Stimulated activated CD8-positive, alpha-beta memory T cell treated with anti-CD3 and anti-CD28 coated beads, Interleukin-7, amount 100 ng/mL, for 24 hours (primary cell): ENCODE data around the gene CSF2.
"Not testable (repeated sequence)": the region's sequence is repeated elsewhere in the genome, so short reads cannot be mapped to it uniquely, and the experiment has no call there.

Experiments
- DNase-seq: peaks from one replicate; pipeline ENCODE4 v3.0.0-alpha.2; 2020; ENCODE audit warnings: low read depth

Gene CSF2

DNA sequence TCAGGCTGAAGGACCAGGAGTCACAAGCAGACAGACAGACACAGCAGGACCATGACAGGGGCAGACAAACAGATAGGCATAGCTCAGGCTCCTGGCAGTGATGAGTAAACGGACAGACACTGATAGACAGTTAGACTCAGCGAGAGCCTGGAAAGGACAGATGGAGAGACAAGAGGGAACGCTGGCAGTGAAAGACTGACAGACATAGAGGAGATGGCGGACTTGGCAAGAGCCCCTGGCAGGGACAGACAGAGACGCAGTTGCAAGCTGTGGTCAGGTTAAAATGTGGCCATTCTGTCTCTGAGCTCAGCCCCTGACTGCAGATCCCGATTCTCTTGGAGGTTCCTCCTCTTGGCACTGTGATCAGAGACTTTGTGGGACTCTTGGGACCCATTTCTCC is 13.6 kb downstream of the CSF2 start:
- DNase-seq = no peak

DNA sequence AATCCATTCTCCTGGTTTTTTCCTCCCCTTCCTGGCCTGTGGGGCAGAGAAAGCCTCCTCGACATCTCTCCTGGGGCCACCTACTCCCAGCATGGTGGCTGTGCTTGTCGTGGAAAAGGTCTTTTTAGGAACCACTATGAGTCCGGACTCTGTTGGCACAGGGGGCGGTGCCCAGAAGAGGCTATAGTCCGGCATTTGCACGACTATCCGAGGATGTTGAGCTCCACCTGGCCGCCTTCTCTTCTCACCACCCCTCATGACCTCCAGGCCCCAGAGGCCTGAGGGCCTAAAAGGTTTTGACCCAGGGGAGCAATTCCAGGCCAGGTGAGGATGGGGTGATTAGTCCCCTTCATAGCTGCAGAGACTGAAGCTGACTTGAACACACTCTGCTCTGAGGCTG is 14.1 kb downstream of the CSF2 start:
- no peak for DNase-seq

DNA sequence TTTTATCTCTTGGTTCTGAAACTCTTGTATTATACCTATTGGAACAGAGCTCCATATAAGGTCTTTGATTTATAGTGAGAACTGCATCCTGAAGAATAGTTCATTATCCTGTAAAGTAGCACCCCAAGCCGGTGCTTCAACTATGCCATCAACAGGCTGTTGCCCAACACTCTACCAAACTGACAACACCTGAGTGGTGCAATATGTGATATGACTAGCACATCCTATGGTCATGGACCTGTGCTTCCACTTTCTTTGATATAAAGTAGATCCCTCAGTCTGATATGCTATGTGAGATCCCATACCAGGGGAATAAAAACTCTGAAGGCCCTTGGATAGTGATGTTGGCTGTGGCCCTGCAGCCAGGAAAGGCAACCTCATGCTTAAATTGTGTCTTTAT is 15.8 kb downstream of the CSF2 start:
- no peak for DNase-seq

DNA sequence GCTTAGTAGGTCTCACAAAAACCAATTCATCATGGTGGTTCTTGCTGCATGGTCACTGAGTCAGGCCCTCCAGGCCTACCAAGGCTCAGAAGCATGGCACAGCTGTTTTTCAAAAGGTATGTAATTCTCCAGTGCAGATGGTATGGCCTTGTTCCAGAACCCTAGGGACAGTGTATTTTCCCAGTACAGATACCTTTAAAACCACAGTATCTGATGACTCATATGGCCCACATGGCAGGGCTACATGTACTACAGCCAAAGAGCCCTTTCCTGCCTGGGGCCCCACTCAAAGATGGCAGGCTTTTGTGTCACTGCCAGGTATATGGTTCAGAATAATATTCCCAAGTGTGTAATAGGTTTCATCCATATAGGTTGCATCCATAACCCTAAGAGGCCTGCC is 16.5 kb downstream of the CSF2 start:
- no peak for DNase-seq

DNA sequence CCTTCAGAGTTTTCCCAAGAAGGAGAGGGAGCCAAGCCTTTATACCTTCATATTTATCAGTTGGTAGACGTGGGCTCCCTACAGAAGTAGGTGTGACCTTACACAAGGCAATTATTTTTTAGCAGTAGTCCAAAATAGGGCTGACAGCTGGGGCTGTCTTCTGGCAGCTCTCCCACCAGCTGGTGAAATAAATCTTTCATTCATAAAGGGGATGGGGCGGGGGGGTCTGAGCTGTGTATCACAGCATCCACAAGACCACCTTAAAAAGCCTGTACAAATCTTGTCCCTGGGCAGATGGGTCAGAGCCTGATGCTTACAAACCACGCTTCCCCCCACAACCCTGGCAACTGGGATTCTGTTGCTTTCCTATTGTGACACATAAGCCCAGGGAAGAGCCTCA is 19.7 kb downstream of the CSF2 start:
- no peak for DNase-seq

DNA sequence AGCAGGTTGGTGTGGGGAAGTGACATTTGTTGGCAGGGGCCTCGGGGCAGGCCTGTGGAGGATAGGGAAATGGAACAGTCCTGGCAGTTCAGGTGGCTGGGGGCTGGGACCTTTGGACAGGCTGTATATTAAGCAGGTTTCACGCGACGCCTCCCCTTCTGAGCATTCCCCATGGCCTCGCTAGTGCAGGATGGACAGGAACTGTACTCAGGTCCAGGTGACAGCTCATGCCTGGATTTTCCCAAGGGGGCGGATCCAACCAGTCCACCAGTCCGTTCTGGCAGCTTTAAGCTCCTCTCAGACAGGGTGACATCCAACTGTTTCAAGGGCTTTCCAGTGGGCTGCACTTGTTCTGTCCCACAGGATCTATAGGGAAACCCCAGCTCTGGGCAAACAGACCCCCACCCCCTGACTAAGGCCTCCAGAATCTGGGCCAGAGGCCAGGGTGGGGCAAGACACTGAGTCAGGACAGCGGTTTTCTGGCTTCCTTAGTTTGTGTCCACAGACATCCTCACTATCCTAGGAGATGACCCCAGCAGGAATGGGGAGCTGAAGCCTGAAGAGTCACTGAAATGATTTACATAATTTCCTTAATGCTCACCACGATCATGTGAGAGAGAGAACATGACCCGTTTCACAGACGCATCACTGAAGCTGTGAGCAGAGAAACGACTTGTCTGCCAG is 20.9 kb downstream of the CSF2 start:
- no peak for DNase-seq

DNA sequence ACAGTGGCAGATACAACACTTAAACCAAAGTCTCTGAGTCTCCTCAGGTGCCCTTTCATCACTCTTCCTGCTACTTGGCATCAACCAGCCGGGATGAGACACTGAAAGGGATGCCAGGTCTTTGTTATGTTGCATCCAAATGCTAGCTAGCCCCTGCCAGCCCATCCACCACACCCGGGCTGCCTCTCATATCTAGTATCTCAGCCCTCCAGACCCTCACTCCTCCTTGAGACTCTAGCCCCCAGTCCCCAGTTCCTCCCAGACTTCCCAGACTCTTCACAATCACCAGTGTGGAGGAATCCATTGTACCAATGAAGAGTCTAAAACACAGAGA is 21.5 kb downstream of the CSF2 start:
- no peak for DNase-seq

DNA sequence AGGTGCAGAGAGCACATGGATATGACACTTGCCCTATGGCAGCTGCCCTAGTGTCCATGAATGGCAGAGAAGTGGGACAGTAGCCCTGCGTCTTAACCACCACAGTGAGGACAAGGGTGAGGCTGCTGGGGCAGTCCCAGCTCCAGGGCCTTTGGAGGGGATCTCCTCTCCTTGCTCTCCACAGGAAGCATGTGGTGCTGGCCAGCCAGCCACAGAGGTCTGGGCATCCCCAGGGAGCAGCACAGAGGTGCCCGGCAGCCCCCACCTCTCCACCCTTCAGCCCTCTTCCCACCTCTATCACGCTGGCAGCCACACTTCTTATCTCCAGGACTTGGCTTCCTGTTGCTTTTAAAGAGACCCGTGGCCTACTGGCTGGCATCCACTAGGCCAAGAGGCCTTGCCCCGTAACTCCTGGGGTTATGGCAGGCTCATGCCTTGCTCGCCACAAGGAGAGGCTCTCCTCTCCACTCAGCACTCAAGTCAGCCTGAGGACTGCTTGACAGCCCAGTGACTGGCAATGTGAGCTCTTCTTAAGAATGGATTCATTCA is 21.9 kb downstream of the CSF2 start:
- DNase-seq = no peak

DNA sequence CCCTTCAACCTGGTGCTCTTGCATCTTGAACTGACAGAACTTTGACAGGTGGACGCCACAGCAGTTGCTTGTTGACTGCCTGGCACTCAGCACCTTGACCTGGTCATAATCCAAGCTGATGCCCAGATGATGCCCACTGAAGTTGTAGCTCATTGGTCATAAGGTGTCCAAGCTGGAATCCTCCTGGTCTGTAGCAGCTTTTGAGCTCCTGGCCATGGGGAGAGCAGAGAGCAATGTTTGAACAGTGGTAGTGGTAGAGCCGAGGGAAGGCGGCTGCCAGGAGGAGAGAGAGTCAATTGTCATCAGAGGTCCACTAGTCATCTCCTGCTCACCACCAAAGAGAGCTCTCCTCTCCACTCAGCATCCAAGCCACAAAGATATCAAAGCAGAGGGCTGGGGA is 23.3 kb downstream of the CSF2 start:
- DNase-seq = no peak

DNA sequence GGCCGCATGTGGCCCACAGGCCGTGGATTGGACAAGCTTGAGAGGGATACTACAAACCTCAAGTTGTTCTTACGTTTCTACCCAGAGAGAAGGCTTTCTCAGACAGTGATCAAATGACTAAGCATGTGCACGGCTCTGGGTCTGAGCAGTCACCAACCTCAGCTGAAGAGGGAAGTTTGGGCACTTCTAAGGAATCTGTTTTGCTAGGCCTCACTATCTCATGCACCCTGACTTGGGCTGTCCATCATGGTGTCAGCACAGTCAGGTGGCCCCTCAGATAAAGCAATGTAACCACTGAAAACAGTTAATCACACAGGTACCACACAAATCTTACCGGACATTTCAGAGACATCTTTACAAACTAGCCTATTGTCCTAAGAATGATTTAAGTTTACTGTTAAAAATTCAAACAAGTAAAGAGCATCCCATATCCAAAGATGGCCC is 24.6 kb downstream of the CSF2 start:
- no peak for DNase-seq

DNA sequence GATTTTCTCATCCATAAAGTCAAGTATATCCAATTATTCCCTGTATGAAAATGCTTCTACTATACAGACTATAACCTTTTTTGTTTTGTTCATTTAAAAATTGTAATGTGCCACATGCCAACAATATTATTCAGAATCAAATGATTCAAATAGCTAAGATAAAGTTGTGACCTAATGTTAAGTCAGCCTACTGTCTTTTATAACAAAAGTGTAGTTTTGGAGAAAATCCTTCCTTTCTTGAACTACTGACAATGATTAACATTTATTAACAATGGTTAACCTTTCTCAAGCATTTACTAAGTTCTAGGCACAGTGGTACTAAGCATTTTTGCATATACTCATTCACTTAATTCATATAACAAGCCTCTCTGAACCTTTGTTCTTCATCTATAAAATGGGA is 25.0 kb downstream of the CSF2 start:
- DNase-seq = no peak

DNA sequence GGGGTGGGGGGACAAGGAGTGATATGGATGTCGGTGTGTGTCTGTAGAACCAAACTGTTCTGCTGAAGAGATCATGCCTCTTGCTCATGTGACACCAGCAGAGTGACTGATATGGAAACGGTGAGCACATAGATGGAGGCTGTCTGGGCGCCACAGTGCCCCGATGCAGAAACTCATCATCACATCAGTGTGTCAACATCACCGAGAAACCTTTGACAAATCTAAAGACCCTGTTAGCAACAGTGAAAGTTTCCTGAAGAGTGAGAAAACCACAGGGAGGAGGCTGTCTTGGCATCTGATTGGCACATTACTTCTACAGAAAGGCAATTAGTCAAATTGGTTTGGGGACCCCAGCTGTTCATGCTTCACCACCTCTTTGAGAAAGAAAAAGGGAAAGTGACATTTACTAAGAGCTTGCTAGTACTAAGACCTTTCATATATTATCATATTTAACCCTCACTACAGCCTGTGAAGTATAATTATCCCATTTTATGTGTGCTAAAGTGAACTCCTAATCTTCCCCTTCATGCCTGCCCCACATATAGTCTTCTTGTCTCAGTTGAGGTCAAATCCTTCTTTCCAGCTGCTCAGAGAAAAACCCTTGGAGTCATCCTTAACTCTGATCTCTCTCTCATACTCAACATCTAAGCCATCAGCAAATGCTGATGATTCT is 25.6 kb downstream of the CSF2 start:
- DNase-seq = no peak

DNA sequence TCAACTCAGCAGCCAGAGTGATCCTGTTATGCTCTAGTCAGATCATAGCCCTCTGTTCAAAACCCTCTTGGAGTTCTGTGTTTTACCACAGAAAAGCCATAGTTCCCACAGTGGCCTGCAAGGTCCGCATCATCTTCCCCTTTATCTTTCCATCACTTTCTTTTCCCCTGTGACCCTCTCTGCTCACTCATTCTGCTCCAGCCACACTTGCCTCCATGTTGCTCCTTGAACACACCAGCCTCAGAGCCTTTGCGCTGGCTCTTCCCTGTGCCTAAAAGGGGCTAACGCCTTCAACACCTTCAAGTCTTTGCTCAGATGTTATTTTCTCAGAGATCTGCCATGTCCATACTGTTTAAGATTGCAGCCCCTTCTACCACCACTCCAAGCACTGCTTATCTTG is 26.3 kb downstream of the CSF2 start:
- no peak for DNase-seq

DNA sequence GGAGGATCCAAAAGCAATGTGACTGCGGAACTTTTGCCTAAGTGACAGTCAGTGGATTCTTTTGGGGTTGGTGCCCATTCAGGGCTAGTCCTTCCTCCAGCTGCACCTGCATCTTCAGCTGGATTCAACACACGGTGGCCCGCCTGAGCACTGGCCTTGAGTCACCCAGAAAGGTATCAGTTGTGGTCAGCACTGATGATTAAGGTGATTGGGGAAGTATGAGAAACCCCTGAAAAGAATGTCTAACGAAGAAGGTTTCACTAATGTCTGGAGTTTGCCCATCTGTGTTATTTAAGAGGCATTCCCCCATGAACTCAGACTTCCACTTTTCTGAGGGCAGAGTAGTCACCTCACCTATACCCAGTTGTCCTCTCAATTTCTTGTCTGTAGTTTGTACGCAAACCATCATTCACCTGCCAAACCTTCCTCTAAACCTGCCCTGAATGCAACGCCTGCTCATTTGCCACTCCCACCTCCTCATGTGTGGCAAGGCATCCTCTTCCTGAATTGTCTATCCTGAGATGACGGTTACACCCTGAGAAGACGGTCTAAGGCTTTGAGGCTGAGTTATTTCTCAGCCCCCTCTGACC is 27.2 kb downstream of the CSF2 start:
- no peak for DNase-seq

DNA sequence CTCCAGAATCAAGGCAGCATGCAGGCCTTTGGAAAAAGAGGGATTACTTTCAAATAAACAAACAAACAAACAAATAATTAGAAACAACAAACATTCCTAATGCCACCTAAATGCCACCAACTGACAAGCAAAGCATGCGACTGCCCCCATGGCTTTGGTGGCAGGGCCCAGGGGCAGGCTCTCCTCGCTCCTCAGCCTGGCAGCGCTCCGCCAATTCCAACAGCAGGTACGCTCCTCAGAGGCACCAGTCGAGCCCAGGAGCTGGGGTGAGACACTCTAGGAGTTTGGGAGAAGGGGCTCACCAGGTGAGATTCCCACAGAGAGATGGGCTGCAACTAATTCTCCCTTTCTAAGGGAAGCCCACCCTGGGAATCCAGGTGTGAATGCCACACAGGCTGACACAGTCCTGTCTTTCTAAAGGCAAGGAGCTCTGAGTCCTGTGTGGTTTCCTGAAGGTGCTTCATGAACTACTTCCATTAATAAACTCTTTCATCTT is 27.8 kb downstream of the CSF2 start:
- DNase-seq = no peak

DNA sequence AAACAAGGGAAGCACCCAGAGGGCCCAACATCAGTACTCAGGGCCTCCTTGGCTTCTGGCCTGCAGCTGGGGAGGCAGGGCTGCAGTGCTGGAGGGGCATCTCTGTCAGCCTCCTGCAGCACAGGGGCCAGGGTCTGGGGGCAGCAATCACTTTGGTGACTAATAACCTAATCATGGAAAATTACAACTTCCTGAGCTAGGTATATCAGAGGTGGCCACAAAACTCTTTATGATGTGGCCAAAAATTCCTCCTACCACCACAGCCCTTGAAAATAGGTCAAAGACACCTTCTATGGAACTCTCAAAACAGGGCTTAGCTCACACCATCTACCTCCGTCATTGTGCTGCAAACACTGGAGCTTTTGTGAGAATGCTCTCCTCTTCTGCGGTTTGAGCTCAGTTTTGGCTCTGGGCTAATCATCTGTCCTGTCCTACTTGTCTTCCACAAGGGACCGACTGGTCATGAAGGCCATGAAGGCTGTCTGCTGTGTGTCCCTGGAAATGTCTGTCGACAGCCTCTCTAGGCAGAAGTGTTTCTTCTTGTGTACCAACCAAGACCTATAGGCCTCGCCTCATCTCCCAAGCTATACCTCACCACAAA is 28.6 kb downstream of the CSF2 start:
- DNase-seq = no peak

DNA sequence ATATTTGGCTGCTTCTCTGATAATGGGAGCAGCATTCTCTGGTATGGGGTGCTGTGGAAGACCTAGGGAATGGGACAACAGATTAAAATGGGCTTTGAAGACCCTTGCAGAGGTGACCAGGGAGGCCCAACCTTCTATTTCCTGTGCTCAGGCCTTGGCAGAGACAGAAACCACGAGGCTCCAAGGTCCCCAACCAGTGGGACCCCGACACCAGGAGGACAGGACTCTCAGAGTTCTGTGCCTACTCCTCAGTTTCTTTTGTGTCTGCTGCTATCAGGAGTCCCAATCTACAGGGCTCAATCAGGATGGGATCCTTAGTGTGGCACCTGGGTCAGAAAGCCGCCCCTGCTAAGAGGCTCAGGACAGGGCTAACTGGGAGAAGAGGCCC is 29.3 kb downstream of the CSF2 start:
- DNase-seq = no peak

DNA sequence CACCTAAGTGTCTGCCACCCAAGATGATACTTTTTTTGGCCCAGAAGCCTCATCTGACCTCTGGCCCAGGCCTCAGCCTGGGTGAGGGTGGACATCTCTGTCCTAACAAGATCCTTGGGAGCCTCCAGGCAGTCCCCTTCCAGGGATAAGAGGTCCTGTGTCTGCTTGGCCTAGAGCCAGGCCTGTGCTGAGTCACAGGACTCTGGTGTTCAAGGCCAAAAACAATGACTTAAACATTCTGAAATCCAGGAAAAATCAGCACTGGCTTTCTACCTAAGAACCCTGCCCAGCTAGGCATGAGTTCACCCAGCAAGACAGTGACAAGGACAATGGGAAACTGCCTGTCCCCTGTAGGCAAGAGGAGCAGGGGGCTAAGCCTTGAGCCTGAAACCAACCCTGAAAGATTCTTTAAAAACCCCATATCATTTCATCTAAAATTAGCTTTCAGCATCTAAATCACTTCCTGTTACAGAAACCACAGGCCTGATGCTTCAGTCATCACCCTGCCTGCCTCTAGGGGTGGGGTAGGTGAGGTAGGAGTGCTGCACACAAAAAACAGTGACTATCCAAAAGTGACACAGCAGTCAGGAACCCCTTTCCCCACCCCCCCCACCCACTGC is 29.9 kb downstream of the CSF2 start:
- DNase-seq = no peak

DNA sequence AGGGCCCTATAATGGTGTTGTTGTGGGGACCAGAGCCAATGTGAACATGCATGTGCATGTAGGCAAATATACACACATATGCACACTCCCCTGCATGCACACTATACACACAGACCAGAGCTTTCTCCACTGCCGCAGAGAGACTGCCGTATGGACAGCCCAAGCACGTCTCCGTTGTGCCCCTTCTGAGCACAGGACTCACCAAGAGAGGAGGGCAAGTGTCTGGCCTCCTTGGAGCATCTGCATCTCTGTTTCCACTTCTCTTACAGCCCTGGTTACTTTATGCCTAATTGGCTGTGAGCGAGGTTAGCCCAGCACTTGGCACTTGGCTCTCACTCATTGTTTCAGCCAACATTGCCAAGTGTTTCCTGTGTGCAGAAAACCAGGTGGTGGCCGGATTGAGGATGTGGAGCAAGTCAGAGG is 30.4 kb downstream of the CSF2 start:
- no peak for DNase-seq

DNA sequence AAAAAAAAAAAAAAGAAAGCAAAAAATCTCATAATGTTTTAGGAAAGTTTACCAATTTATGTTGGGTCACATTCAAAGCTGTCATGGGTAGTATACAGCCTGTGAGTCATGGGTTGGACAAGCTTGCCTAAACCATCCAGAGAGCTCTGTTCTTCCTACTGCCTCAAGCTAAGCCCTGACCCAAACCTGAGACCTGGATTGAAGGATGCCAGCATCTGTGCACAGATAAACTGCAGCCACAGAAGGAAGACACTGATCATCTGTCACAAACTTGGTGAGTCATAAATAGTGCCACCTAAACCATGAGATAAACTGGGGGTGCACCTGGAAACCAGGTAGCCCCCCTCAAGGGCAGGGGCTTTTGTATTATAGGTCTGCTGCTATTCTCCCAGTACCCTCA is 31.0 kb downstream of the CSF2 start:
- no peak for DNase-seq

DNA sequence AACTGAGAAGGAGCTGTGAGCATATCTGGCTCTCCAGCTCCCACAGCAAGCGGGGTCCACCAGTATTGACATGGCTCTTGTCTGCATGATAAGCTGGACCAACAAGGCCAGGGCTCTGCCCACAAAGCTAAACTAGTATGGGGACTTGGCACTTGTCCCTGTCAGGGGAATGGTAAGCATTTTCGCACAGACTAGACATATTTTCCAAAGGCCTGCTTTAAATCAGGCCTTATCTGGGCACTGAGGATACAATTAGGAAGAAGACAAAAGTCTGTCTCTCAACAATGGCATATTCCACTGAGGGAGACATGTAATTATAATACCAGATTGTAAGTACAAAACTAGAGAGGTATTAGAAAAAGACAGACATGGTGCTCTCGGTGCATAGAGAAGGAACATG is 32.1 kb downstream of the CSF2 start:
- no peak for DNase-seq

DNA sequence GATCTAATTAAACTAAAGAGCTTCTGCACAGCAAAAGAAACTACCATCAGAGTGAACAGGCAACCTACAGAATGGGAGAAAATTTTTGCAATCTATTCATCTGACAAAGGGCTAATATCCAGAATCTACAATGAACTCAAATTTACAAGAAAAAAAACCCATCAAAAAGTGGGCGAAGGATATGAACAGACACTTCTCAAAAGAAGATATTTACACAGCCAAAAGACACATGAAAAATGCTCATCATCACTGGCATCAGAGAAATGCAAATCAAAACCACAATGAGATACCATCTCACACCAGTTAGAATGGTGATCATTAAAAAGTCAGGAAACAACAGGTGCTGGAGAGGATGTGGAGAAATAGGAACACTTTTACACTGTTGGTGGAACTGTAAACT is 34.9 kb downstream of the CSF2 start:
- not testable (repeated sequence) for DNase-seq

DNA sequence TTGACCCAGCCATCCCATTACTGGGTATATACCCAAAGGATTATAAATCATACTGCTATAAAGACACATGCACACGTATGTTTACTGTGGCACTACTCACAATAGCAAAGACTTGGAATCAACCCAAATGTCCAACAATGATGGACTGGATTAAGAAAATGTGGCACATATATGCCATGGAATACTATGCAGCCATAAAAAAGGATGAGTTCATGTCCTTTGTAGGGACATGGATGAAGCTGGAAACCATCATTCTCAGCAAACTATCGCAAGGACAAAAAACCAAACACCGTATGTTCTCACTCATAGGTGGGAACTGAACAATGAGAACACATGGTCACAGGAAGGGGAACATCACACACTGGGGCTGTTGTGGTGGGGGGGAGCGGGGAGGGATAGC is 35.4 kb downstream of the CSF2 start:
- not testable (repeated sequence) for DNase-seq
